OCI-LY3 (cell line): ENCODE data around the gene ZNF214.

ENCODE experiments used
- H2AFZ ChIP-seq: fragments of 200-600, 300-600 bp; shearing (Covaris generic); 2 replicates; pipeline ENCODE4 v1.6.0; 2014; ENCODE audit warnings: antibody characterized with exemption, low read depth, low read length
- H3K27ac ChIP-seq: fragments of 200-600, 300-600 bp; sonication (generic); 2 replicates; pipeline ENCODE4 v1.5.1; 2014; ENCODE audit warnings: mild to moderate bottlenecking, low read length, moderate library complexity, mixed read lengths
- H3K27me3 ChIP-seq: fragments of 200-600, 300-600 bp; sonication (generic); 2 replicates; pipeline ENCODE4 v1.6.1; 2014; ENCODE audit warnings: low read depth, low read length, mixed read lengths
- H3K36me3 ChIP-seq: fragments of 200-600, 300-600 bp; sonication (generic); replicated peaks from 2 replicates; pipeline ENCODE3; 2014; ENCODE audit warnings: low read depth, low read length, mixed read lengths
- H3K4me1 ChIP-seq: fragments of 300-600, 200-600 bp; sonication (generic); 2 replicates; pipeline ENCODE4 v1.6.1; 2014; ENCODE audit warnings: low read length, mixed read lengths
- H3K4me2 ChIP-seq: fragments of 200-600, 300-600 bp; sonication (generic); 2 replicates; pipeline ENCODE4 v1.6.1; 2014; ENCODE audit warnings: low read length, mixed read lengths
- H3K4me3 ChIP-seq: fragments of 300-600, 200-600 bp; sonication (generic); 2 replicates; pipeline ENCODE4 v1.5.1; 2014; ENCODE audit warnings: antibody characterized with exemption, mild to moderate bottlenecking, low read length, moderate library complexity
- H3K79me2 ChIP-seq: fragments of 300-600, 200-600 bp; shearing (Covaris generic); 2 replicates; pipeline ENCODE4 v1.6.1; 2014; ENCODE audit warnings: mild to moderate bottlenecking, low read length, mixed read lengths
- H3K9ac ChIP-seq: fragments of 300-600, 200-600 bp; shearing (Covaris generic); 2 replicates; pipeline ENCODE4 v1.6.0; 2014; ENCODE audit warnings: mild to moderate bottlenecking, low read length, moderate library complexity
- H3K9me3 ChIP-seq: fragments of 200-600, 300-600 bp; shearing (Covaris generic); 2 replicates; pipeline ENCODE4 v1.6.1; 2014; ENCODE audit warnings: low read length, mixed read lengths; ENCODE audit not compliant: insufficient read depth
- H4K20me1 ChIP-seq: fragments of 200-600, 300-600 bp; sonication (generic); 2 replicates; pipeline ENCODE4 v1.6.1; 2016; ENCODE audit warnings: low read length, mixed read lengths; ENCODE audit not compliant: insufficient read depth
- CTCF ChIP-seq: fragments of 200-600, 300-600 bp; sonication (generic); IDR thresholded peaks from 2 replicates; pipeline ENCODE4 v1.5.1; 2014; ENCODE audit warnings: antibody characterized with exemption, low read length, low read depth
- EZH2phosphoT487 ChIP-seq: fragments of 200-600 bp; shearing (Covaris generic); IDR thresholded peaks from 2 replicates; pipeline ENCODE4 v1.6.1; 2018; ENCODE audit warnings: antibody characterized with exemption, mixed run types, low read depth

The ZNF214 gene

GRCh38 chr11:7021318-7021717, 1.2 kb upstream of the ZNF214 start:
- Histone ChIP-seq H3K4me3 (no peak overlapping the region), H3K9me3 (no peaks in the 10 kb centered on the region), H3K9ac (no peak overlapping the region), H3K4me2 (no peak overlapping the region), H3K27ac (no peak overlapping the region), H3K27me3 (no peaks in the 10 kb centered on the region), H3K36me3 (no peaks in the 10 kb centered on the region), H4K20me1 (no peaks in the 10 kb centered on the region), H2AFZ (no peak overlapping the region), H3K79me2 (no peaks in the 10 kb centered on the region), H3K4me1 (no peaks in the 10 kb centered on the region)
- TF ChIP-seq CTCF (no peak), EZH2phosphoT487 (no peak)

- H2AFZ ChIP-seq: no peak overlapping the region
- no peaks in the 10 kb centered on the region for H3K4me1 ChIP-seq
- H3K36me3 ChIP-seq: no peaks in the 10 kb centered on the region
- no peak overlapping the region for H3K4me2 ChIP-seq
- no peaks in the 10 kb centered on the region for H4K20me1 ChIP-seq
- no peak overlapping the region for H3K27ac ChIP-seq
- H3K27me3 ChIP-seq: no peaks in the 10 kb centered on the region
- no peak overlapping the region for H3K4me3 ChIP-seq
- TF ChIP-seq EZH2phosphoT487 (no peak), CTCF (no peak)
- no peak overlapping the region for H3K9ac ChIP-seq
- H3K9me3 ChIP-seq: no peaks in the 10 kb centered on the region
- no peaks in the 10 kb centered on the region for H3K79me2 ChIP-seq
Measured at GRCh38 chr11:7019500-7020182, 505 bp downstream of the ZNF214 start.

GRCh38 chr11:7016011-7016410, 4.1 kb downstream of the ZNF214 start:
- Histone ChIP-seq H3K36me3 (no peaks in the 10 kb centered on the region), H2AFZ (no peak overlapping the region), H3K27ac (no peak overlapping the region), H3K4me2 (no peak overlapping the region), H4K20me1 (no peaks in the 10 kb centered on the region), H3K9me3 (no peaks in the 10 kb centered on the region), H3K9ac (no peak overlapping the region), H3K27me3 (no peaks in the 10 kb centered on the region), H3K4me1 (no peaks in the 10 kb centered on the region), H3K4me3 (no peak overlapping the region), H3K79me2 (no peaks in the 10 kb centered on the region)
- TF ChIP-seq EZH2phosphoT487 (no peak), CTCF (no peak)

- H3K36me3 ChIP-seq: no peaks in the 10 kb centered on the region
- TF ChIP-seq CTCF (no peak), EZH2phosphoT487 (no peak)
- no peaks in the 10 kb centered on the region for H3K27me3 ChIP-seq
- no peaks in the 10 kb centered on the region for H3K4me1 ChIP-seq
- H4K20me1 ChIP-seq: no peaks in the 10 kb centered on the region
- H3K9ac ChIP-seq: no peak overlapping the region
- no peak overlapping the region for H3K4me2 ChIP-seq
- no peak overlapping the region for H3K27ac ChIP-seq
- no peak overlapping the region for H2AFZ ChIP-seq
- no peaks in the 10 kb centered on the region for H3K9me3 ChIP-seq
- H3K79me2 ChIP-seq: no peaks in the 10 kb centered on the region
- no peak overlapping the region for H3K4me3 ChIP-seq
Measured at GRCh38 chr11:7014118-7014517, 6.0 kb downstream of the ZNF214 start.
